HG03460 (cell line): ENCODE measurements around the gene DYRK3.
A peak's percentile ranks its signal among the peaks of the same experiment; 100 is the strongest.

ENCODE experiments used
- ATAC-seq: cut with Tn5 transposase; IDR thresholded peaks from one replicate; pipeline ENCODE4 v1.9.1; 2021; ENCODE audit not compliant: unreplicated experiment

The DYRK3 gene

GRCh38 chr1:206658981-206659273, 23.6 kb downstream of the DYRK3 start:
- no peak for ATAC-seq

GRCh38 chr1:206660136-206660535, 24.8 kb downstream of the DYRK3 start:
- ATAC-seq: no peak

GRCh38 chr1:206661161-206661820, 26.0 kb downstream of the DYRK3 start:
- no peak for ATAC-seq

GRCh38 chr1:206662396-206663092, 27.2 kb downstream of the DYRK3 start:
- no peak for ATAC-seq

- ATAC-seq: no peak
These were observed 28.0 kb downstream of the DYRK3 start for GRCh38 chr1:206663362-206663761.

- peak; percentile 54 for ATAC-seq
These were observed 28.7 kb downstream of the DYRK3 start for GRCh38 chr1:206663832-206664652.

GRCh38 chr1:206664740-206665139, 29.4 kb downstream of the DYRK3 start:
- ATAC-seq: no peak

- no peak for ATAC-seq
These were observed 30.8 kb downstream of the DYRK3 start for GRCh38 chr1:206666031-206666561.

- no peak for ATAC-seq
These were observed 31.8 kb downstream of the DYRK3 start for GRCh38 chr1:206666954-206667665.

- ATAC-seq: no peak
These were observed 33.0 kb downstream of the DYRK3 start for GRCh38 chr1:206668351-206668750.

- no peak for ATAC-seq
These were observed 33.6 kb downstream of the DYRK3 start for GRCh38 chr1:206668874-206669410.

GRCh38 chr1:206672011-206672688, 36.8 kb downstream of the DYRK3 start:
- no peak for ATAC-seq

GRCh38 chr1:206672844-206673758, 37.8 kb downstream of the DYRK3 start:
- no peak for ATAC-seq

- no peak for ATAC-seq
These were observed 38.9 kb downstream of the DYRK3 start for GRCh38 chr1:206674236-206674635.

GRCh38 chr1:206674745-206675175, 39.4 kb downstream of the DYRK3 start:
- ATAC-seq: no peak

- ATAC-seq: no peak
These were observed 41.2 kb downstream of the DYRK3 start for GRCh38 chr1:206676499-206676898.

- ATAC-seq: no peak
These were observed 43.2 kb downstream of the DYRK3 start for GRCh38 chr1:206678490-206678889.

- ATAC-seq: peak; percentile 84
These were observed 44.4 kb downstream of the DYRK3 start for GRCh38 chr1:206679738-206680211.

GRCh38 chr1:206680279-206680678, 44.9 kb downstream of the DYRK3 start:
- no peak for ATAC-seq
